GM18508 (cell line): Measurements from ENCODE around the gene GNAL.

Experiments used
- ATAC-seq: cut with Tn5 transposase; IDR thresholded peaks from one replicate; pipeline ENCODE4 v1.9.1; 2021; ENCODE audit warnings: moderate number of reproducible peaks; ENCODE audit not compliant: insufficient read depth, unreplicated experiment

Gene GNAL

DNA sequence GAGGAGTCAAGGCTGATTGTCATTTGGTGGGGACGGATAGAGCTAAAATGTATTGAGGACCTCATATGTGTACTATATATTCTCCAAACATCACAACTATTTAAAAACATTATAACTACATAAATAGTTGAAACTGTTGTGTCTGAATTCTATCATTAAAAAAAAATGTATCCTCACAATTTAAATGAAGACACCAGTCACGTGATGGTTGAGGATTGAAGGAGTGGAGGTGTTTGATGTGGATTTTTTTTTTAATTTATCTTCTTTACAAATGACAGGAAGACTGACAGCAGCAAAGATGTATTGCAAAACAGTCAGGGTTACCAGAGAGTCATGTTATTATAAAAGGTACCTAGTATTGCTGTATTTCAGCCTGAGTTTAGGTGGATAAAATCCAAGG, 30.0 kb downstream of the GNAL start:
- ATAC-seq, result no peak

DNA sequence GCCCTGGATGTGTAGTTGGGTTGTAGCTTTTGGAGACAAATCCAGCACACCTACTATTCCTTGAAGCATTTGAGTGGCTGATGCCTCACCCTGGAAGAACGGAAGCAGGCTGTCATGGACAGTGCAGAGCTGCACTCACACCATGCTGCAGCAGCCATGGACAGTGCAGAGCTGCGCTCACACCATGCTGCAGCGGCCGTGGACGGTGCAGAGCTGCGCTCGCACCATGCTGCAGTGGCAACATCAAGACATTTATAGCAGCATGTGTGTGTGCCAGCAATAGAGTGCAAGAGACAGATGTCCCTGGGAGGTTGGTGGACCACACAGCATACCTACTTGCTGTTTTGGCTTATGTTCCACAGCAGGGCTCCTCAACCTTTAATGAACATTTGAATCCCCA, 30.6 kb downstream of the GNAL start:
- ATAC-seq, result no peak

DNA sequence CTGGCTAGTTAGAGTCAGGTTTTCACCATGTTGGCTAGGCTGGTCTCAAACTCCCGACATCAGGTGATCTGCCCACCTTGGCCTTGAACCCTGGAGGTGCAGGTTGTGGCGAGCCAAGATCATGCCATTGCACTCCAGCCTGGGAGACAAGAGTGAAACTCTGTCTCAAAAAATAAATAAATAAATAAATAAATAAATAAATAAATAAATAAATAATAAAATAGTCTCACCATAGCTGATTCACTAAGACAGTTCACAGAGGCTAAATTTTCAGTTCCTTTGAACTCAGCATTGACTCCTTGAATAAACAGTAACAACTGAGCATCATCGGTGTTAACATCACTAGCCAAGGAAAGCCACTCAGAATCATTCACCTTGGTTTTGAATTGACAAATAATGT, 32.7 kb downstream of the GNAL start:
- no peak for ATAC-seq

DNA sequence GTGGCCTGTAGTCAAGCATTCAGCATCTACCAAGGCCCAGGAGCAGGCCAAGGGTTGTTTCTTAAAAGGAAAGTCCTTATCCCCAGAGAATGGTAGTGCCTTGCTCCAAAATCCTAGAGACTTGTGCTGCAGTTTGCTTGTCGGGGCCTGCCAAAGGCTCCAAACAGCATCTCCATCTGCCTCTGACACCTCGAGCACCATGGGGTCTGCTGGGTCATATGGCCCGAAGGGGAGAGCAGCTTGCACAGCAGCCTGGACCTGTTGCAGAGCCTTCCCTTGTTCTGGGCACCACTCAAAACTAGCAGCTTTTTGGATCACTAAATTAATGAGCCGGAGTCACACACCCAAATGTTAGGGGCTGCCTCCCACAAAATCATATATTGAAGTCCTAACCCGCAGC, 35.7 kb downstream of the GNAL start:
- no peak for ATAC-seq

DNA sequence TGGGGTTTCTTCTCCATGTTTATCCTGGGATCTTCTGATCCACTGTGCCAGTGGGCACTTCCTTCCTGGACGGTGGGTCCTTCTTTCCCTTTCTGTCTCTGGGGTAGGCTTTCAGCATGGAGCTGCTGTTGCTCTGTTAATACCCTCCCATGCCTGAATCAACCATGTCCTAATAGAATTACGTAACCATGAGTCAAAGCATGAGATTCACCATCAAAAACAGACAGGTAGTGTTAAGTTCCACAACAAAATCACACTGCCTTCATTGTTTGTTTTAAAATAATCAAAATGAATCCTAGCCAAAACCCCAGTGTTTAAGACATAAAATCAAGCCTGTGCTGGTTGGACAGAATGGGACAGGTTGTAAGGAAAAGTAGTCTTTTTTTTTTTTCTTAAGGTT, 37.5 kb downstream of the GNAL start:
- ATAC-seq, result no peak

DNA sequence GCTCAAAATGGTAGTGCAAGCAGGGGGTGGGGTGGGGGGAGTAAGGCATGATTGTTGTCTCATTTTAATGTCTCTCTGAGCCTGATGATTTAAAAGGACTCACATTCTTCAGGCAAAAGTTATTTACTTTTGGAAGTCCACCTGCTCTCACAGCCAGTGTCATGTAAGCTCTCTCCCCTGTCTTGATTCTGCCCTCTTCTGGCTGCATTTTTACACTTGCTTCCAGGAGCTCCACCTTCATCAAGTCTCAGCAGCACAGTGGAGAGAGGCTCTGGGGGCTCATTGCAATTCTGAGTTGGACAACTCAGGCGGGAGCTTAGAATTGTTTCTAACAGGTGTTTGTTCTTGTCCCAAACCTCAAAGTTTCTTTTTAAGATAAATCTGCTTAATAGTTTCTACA, 39.2 kb downstream of the GNAL start:
- ATAC-seq, result no peak

DNA sequence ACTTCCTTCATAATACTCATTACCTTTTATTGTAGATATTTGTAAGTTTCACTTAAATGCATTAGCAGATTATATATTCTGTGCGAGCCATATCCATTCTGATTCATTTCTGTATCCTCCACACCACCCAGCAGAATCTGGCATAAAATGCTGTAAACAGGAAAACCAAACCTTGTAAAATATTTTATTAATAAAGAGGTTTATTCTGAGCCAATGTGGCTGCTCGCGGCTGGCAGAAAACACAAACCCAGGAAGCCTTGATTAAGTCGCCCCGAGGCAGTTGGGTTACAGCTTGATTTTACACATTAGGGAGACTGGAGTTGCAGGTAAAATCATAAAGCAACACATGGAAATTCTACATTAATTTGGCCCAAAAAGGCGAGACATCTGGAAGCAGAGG, 40.5 kb downstream of the GNAL start:
- no peak for ATAC-seq

DNA sequence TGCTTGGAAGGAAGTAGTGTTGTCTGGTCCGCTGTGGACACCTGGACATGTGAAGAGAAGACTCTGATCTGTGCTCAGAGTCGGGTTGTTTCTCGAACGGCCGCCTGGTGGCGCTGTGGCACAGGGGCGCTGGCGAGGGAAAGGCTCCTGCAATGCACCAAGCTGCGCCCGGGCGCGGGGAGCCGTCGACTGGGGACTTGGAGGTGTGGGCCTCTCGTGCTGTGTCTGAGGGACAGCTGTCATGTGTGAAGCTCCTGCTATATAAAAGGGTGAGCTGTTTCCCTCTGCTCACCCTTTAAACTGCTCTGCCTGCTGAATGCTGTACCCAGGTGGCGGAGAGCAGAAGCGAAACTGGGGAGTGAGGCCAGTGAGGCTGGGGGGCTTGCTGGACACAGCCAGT, 44.0 kb downstream of the GNAL start:
- ATAC-seq, result no peak

DNA sequence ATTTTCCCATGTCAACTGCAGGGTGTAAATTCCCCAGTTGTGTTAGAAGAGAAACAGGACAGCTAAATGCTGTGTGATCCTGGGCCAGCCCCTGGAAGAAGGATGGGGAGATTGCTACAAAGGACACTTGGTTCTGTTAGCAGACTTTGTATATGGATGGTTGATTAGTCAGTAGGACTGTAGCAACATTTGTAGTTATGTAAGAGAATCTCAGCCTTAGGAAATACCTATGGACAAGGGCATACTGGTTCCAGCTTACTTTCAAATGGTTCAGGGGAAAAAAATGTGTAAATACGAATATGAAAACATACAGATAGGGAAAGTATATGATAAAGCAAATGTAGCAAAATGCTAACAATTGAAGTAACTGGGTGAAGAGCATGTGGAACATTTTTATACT, 47.6 kb downstream of the GNAL start:
- no peak for ATAC-seq

DNA sequence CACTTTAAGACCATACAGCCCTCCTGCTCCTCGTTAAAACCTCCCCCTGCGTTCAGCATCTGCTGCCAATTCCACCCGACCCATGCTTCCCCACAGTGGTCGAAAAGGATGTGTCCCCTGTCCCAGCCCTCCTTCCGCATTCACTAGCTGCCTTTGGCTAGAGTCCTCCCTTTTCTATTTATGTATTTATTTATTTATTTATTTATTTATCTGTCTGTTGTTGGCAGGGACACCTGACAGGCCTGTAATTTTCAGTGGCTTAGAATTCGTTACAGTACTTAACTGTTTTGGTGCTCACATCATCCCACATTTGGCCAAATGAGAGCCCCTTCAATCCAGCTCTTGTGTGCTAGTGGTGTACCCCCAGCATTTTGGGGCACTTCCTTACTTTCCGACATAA, 50.8 kb downstream of the GNAL start:
- ATAC-seq, result no peak

DNA sequence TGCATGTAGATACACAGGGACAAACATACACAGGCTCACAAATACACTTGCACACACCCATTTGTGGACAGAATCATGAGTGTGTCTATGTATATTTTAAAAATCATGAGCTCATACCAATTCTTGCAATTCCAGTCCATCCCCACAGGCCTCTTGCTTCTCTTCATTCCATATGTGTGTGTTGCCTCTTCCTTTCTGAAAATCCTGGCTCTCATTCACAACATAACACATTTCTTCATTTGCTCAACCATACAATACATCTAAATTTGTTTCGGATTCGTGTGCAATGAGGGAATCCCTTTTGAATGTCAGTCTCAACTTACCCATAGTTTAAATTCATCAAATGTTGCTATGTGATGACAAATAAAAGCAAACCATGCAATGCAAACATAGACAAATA, 51.4 kb downstream of the GNAL start:
- no peak for ATAC-seq

DNA sequence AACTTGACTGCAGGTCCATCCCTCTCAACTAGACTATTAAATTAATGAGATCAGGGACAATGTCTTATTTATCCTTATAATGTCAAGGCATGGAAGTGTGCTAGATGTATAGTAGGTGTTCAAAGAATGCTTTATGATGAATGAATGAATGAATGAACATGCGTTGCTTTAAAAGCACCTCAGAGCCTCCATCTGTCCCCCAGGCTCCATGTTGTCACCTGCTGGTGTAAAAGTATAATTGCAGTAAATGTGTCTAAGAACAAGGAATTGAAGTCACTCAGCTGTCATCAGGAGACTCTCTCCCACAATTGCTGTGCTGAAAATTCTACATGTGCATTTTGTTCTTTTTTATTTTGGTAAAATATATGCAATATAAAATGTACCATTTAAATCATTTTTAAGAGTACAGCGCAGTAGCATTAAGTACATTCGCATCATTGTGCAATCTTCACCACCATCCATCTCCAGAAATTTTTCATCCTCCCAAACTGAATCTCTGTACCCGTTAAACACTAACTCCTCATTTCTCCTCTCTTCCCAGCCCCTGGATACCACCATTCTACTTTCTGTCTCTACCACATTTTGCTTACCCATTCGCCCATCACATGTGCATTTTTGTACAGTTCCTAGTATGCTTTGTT, 52.6 kb downstream of the GNAL start:
- no peak for ATAC-seq

DNA sequence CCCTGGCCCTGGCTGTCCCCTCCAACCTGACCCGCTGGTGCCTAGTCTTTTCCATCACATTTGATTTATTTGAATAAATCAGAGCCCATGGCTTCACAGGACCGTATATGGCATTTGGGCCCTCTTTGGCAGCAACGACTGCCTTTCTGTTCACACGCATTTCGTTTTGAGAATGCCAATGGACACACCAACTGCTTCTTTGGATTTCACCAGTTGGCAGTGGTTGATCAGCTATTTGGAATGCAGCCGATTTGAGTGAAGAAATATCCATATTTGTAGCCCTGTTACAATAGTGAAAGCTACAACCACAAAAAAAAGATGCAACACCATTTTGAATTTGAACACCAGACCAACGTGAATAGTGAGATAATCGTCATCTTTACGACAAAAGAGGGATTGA, 56.5 kb downstream of the GNAL start:
- no peak for ATAC-seq

DNA sequence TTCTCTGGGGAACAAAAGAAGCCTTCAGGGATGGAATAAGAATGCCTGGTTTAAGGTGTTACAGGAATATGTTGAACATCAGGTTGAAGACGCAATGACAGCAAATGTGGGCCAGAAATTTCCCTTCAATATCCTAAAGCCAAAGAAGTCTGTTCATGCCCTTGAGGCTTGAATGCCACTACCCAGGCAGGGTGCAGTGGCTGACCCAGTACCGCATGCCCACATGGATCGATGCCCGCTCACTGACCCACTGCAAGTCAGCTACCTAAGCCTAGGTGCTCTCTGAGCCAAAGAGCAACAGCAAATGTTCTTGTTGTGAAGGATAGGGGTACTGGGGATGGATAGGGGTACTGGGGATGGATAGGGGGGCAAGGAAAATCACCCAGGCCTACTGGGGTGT, 58.2 kb downstream of the GNAL start:
- ATAC-seq, result no peak

DNA sequence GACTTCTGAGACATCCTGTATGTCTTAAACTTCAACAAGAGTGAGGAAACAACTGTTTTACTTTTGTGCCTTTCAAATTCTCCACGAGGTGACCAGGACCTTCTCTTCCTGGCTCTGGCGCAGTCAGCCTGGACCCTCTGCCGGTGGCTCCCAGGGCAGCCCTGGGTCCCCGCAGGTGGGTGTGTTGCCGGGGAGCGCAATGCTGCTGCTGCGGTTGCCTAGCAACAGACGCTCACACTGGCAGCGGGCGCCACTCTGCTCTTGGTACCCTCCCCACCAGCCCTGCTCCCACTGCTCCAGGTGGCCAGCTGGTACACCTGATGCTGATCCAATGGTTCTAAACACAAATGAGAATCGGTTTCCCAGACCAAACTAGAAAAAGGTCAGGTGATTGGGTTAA, 58.7 kb downstream of the GNAL start:
- no peak for ATAC-seq

DNA sequence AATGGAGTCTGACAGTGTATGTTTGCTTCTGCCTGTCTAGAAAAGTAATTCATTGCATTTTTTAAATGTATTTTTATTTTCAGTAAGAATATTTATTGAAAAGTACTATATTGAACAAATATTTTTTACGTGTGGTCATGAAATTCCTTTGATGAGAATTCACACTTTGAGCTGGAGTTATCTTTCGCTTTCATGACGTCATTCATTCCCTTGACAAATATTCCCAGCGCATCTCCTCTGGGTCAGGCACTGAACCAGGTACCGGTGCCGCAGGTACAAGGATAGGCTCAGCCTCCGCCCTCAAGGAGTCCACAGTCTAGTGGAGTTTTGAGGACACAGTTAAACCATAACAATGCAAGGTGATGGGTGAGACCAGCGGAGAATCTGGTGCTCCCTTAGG, 60.2 kb downstream of the GNAL start:
- ATAC-seq, result no peak

DNA sequence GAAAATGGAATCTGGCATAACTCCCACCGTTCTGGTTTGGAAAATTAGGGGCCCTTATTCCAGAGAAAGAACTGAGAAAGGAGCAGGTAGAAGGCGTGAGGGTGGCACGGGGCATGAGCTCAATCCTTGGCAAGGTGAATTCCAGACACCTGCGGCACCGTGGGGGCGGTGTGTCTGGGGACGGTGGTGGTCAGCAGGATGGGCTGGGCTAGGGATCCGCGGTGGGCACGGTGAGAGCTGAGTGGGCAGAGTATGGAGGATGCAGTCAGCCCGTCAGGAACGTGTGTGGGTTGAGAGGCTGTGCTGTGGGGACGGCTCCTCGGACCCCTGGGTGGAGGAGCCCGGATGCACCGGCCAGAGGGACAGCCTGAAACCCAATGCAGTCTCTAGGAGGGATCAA, 61.1 kb downstream of the GNAL start:
- no peak for ATAC-seq

DNA sequence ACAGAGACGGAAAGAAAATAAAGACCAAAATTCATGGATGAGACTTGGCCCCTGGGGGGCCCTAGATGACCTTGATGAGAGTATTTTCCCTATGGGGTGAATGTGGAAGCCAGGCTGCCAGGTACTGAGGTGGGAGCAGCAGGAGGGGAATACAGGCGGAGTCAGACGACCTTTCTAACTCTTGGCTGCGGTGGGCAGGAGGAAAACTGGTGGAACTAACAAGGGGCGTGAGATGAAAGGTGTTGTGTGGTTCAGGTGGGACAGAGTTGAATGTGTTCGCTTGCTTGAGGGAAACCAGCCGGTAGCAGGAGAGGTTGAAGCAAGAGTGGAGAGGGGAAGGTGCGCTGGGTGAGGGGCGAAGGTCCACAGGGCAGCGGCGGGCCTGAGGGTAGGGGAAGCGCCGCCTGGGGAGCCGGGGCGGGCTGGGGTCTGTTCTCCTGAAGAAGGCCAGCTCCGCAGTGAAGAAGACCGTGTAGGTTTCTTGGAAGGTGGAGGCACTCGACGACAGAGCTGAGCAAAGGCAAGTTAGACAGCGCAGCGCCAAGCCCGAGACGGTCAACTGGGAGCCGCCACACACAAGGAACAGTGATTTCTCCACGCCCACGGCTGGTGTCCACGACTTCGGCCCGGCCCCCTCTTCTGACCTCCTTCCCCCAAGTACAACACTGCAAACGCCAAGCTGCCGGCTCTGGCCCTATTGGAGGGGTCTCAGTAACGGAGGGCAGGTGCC, 61.7 kb downstream of the GNAL start:
- ATAC-seq, result no peak

DNA sequence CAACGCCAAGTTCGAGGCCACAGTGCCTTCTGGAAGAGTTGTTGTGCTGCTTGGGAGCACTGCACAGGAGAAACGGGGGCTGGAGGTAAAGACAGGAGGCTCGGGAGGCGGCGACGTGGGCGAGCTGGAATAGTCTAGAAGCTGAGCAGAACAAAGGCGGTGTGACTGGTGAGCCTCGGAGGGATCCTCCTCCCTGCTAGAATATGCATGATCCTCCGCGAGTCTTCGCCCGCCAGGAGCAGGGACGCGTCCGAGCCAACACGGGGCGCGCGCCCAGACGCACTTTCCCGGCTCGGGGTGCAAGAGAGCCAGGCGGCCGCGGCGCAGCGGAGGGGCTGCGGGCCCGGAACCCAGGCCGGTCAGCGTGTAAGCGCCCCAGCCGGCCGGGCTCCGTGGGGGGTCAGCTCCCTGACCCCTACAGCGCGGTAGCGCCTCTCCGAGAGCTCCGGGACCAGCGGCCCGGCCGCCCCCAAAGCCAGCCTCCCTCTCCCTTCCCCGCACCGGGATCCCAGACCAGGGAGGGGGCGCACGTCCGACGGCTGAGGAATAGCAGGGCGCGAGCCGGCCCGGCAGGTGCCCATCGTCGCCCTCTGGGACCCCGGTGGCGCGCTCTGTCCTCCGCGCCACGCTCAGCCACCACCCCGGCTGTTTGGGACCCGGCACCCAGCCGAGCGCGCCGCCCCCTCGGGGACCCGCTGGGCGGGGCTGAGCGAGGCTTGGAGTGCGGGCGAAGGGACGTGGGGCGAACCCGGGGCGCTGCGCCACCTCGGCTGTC, 62.5 kb downstream of the GNAL start:
- ATAC-seq, result no peak

DNA sequence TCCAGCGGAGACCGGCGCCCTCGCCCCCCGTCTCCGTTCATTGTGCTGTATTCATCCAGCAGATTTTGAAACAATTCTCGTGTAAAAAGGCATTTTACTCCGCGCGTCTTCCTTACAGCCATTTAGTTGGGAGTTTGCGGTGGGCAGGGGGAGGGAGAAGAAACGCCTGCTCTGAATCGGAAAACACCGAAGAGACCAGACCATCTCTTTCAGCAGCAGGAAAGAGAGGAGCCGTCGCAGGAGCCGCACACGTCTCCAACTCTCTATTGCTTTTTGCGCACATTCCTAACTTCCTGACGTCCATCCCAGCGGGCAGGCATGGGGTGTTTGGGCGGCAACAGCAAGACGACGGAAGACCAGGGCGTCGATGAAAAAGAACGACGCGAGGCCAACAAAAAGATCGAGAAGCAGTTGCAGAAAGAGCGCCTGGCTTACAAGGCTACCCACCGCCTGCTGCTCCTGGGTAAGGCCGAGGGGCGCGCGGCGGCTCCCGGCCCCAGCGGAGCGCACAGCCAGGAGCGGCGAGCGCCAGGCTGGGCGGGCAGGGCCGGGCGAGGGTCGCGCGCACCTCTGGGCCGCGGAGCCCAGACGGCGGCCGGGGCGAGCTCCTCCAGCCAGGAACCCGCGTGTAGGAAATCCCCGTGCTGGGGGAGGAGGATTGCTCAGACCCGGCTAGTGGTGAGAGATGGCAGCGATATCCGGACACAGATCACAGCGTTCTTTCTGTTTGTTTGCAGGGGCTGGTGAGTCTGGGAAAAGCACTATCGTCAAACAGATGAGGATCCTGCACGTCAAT, 63.2 kb downstream of the GNAL start:
- no peak for ATAC-seq

DNA sequence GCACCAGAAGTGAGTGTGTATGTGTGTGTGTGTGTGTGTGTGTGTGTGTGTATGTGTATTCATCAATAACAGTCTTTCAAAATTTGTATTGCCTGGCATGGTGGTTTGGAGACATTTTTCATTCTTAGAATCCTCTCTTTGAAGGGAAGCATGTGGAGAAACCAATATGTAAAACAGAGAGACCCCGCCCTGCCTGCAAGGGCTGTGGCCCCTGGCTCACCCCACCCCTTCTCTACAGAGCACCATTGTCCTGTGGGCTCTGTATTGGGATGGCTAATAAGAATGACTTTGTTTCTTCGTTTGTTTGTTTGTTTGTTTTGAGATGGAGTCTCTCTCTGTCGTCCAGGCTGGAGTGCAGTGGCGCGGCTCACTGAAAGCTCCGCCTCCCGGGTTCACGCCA, 65.9 kb downstream of the GNAL start:
- ATAC-seq, result no peak
